Thyroid gland (tissue), 4 donors: Measurements from ENCODE around the gene LRRC51.

Experiments
- POLR2A ChIP-seq, 2 donors: fragments of 450-650 bp; IDR thresholded peaks; one replicate each; pipeline ENCODE4 v1.6.1; 2017; ENCODE audit warnings: antibody characterized with exemption in 2 of 2, mild to moderate bottlenecking in 2 of 2, moderate library complexity in 1 of 2
- TF ChIP-seq, protein P1 (sequence below), 6 experiments: fragments of 200-600 bp in 3 of 6; fragments of 450-650 bp in 3 of 6; sonication (generic) in 3 of 6; IDR thresholded peaks; one replicate each; pipeline ENCODE4 v1.5.1; 2016 to 2019; ENCODE audit warnings: antibody characterized with exemption in 6 of 6, mild to moderate bottlenecking in 2 of 6, inconsistent platforms in 1 of 6, moderate library complexity in 1 of 6

DNA sequence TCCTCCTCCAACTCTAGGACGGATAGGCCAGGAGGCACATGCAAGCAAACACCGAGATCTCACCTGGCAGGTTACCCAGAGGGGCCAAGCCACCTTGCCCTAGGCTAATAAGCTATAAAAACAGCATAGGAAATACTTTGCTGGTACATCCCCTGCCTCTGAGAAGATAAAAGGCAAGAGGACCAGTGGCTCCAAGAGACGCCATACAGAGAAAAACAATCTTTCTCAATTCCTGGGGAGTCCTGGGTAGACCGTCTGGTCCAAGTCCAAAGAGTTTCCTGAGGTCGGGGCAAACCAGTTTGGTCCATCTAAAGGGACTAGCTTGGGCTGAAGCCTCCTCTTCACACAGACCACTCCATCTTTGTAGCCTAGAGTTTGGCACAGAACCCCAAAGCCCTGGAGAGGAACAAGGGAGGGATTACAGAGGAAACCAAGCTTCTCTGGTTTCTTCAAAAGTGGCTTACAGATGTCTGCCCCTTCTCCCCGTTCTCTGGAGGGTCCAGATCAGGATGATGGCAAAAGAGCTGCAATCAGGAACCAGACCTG is 40.7 kb upstream of the LRRC51 start:
- TF ChIP-seq, protein P1, sequence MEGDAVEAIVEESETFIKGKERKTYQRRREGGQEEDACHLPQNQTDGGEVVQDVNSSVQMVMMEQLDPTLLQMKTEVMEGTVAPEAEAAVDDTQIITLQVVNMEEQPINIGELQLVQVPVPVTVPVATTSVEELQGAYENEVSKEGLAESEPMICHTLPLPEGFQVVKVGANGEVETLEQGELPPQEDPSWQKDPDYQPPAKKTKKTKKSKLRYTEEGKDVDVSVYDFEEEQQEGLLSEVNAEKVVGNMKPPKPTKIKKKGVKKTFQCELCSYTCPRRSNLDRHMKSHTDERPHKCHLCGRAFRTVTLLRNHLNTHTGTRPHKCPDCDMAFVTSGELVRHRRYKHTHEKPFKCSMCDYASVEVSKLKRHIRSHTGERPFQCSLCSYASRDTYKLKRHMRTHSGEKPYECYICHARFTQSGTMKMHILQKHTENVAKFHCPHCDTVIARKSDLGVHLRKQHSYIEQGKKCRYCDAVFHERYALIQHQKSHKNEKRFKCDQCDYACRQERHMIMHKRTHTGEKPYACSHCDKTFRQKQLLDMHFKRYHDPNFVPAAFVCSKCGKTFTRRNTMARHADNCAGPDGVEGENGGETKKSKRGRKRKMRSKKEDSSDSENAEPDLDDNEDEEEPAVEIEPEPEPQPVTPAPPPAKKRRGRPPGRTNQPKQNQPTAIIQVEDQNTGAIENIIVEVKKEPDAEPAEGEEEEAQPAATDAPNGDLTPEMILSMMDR (IDR thresholded peaks at IDR 0.05), result no peak
- TF ChIP-seq POLR2A (IDR thresholded peaks at IDR 0.05), result no peak
